Right atrium auricular region (tissue), 2 donors: ENCODE data around the gene HIPK2. TPM values are rescaled to one million over a fixed set of nuclear protein-coding genes. Genes with fewer than 3 reads are reported as not detected.
"Not testable (repeated sequence)": the region's sequence is repeated elsewhere in the genome, so short reads cannot be mapped to it uniquely, and the experiment has no call there.

Experiments
- DNase-seq: peaks from one replicate; pipeline ENCODE4 v3.0.0-alpha.2; 2019; ENCODE audit warnings: low spot score
- H3K27ac ChIP-seq, 2 donors: fragments of 200-600 bp; sonication (generic); 1 replicate in 1 of 2; 2 replicates in 1 of 2; pipeline ENCODE4 v1.5.1; 2016 to 2019
- H3K27me3 ChIP-seq, 2 donors: fragments of 200-600 bp; sonication (generic); one replicate each; pipeline versions ENCODE4 v1.5.1 to v1.6.0; 2017 to 2019
- H3K36me3 ChIP-seq: fragments of 200-600 bp; sonication (generic); one replicate; pipeline ENCODE4 v1.5.1; 2016
- H3K4me1 ChIP-seq, 2 donors: fragments of 200-600 bp; sonication (generic); one replicate each; pipeline versions ENCODE4 v1.5.1 to v1.6.0; 2017 to 2019
- H3K4me3 ChIP-seq, 2 donors: fragments of 200-600 bp; sonication (generic); 1 replicate in 1 of 2; 2 replicates in 1 of 2; pipeline ENCODE4 v1.5.1; 2017 to 2019; ENCODE audit warnings: mild to moderate bottlenecking in 1 of 2, moderate library complexity in 1 of 2
- H3K9me3 ChIP-seq, 2 donors: fragments of 200-600 bp; sonication (generic); one replicate each; pipeline ENCODE4 v1.5.1; 2019
- total RNA-seq, 2 donors: library from RNA; depleted of rRNA; stranded (reverse); fragments of >200 nt; gene quantifications; one replicate each; pipeline ENCODE4 v1.1.0, GENCODE V29; 2016
- TF ChIP-seq, protein P1 (sequence below), 2 donors: fragments of 200-600 bp; sonication (generic); IDR thresholded peaks; one replicate each; pipeline ENCODE4 v1.5.1; 2019; ENCODE audit warnings: antibody characterized with exemption in 2 of 2

The HIPK2 gene
- total RNA-seq, 2 donors from 2014 or later = 87.0 to 131 TPM

DNA sequence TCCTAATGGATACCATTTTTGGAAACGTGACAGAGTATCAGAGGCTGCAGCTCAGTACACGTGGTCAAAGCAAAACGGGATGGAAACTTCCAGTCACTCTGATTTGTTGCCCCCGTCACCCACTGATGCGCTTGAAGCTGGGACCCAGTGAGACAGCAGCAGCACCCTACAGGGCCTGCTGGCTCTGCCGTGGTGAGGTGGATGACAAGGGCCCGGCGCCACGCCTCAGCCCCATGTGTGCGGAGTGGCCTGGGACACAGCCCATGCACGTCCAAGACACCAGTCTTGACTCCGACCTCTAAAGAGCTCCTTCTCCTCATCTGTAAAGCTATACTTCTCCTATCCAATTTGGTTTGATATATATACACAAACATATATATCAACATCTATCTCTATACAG lies 215.3 kb downstream of the HIPK2 start:
- TF ChIP-seq, protein P1, sequence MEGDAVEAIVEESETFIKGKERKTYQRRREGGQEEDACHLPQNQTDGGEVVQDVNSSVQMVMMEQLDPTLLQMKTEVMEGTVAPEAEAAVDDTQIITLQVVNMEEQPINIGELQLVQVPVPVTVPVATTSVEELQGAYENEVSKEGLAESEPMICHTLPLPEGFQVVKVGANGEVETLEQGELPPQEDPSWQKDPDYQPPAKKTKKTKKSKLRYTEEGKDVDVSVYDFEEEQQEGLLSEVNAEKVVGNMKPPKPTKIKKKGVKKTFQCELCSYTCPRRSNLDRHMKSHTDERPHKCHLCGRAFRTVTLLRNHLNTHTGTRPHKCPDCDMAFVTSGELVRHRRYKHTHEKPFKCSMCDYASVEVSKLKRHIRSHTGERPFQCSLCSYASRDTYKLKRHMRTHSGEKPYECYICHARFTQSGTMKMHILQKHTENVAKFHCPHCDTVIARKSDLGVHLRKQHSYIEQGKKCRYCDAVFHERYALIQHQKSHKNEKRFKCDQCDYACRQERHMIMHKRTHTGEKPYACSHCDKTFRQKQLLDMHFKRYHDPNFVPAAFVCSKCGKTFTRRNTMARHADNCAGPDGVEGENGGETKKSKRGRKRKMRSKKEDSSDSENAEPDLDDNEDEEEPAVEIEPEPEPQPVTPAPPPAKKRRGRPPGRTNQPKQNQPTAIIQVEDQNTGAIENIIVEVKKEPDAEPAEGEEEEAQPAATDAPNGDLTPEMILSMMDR (IDR thresholded peaks at IDR 0.05) = no peak
- DNase-seq = no peak
- no peaks in the 10 kb centered on the region for H3K4me1 ChIP-seq
- H3K9me3 ChIP-seq = no peaks in the 10 kb centered on the region
- H3K27ac ChIP-seq = no peak overlapping the region
- H3K27me3 ChIP-seq = no peaks in the 10 kb centered on the region
- no peak overlapping the region for H3K4me3 ChIP-seq
- no peaks in the 10 kb centered on the region for H3K36me3 ChIP-seq

DNA sequence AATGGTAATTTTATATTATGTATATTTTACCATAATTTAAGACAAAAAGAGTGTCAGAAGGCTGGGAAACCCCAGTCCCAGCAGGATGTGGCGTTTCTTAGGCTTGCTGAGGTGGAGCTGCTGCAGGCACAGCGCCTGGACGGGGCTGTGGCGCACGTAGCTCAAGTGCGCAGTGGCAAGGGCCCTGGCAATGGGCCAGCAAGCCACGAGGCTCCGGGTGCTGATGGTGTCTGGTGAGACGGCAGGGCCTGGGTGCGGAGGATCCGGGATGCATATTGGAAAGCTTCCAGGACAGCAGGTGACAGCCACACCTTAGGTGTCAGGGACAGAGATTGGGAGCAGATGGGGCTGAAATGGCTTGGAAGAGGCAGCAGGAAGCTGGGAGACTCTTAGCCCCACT lies 217.1 kb downstream of the HIPK2 start:
- no peak for DNase-seq
- no peaks in the 10 kb centered on the region for H3K36me3 ChIP-seq
- no peaks in the 10 kb centered on the region for H3K27me3 ChIP-seq
- H3K9me3 ChIP-seq = no peaks in the 10 kb centered on the region
- TF ChIP-seq, protein P1 (IDR thresholded peaks at IDR 0.05) = no peak
- no peak overlapping the region for H3K27ac ChIP-seq
- H3K4me1 ChIP-seq = no peaks in the 10 kb centered on the region
- no peak overlapping the region for H3K4me3 ChIP-seq

DNA sequence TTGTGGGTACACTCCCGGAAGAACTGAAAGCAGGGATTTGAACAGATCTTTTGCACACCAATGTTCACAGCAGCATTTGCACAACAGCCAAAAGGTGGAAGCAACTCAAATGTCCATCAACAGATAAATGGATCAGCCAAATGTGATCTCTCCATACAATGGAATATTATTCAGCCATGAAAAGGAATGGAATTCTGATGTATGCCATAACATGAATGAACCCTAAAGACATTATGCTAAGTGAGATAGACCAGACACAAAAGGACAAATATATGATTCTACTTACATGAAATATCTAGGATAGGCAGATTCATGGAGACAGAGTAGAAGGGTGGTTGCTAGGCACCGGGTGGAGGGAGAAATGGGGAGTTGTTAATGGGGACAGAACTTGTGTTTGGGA lies 217.6 kb downstream of the HIPK2 start:
- no peaks in the 10 kb centered on the region for H3K27me3 ChIP-seq
- TF ChIP-seq, protein P1 (IDR thresholded peaks at IDR 0.05) = no peak
- no peak for DNase-seq
- no peak overlapping the region for H3K4me3 ChIP-seq
- H3K4me1 ChIP-seq = no peaks in the 10 kb centered on the region
- no peaks in the 10 kb centered on the region for H3K9me3 ChIP-seq
- H3K27ac ChIP-seq = no peak overlapping the region
- H3K36me3 ChIP-seq = no peaks in the 10 kb centered on the region

DNA sequence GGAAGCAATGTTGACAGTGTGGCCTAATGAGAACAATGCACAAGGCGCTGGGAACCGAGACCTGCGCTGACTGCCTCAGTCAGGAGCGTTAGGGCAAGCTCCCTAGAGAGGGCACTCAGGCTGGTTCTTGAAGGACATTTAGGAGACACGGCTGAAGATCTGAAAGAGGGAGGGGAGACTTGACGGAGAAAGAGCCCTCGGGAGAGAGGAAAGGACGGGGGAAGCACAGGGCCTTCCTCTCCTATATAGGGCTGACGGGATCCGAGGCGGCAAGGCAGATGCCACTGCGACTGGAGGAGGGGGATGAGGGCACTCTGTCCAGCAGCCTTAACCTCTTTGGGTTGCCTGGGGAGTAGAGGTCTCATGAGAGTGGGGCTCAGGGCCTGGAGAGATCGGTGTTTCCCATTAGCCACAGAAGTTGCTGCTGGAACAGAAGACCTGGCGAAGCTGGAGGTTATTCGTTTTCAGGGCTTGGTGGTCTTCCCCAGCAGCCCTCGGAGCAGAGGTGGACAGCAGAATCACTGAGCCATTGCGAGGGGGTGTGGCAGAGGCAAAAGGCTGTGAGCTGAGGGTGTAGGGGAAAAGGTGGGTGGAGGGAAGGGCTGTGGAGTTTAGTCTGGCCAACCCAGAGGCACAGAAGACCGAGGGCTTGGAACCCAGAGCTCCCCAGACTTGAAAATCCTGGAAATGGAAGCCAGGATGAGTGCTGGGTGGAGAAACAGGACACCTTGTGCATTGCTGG lies 218.3 kb downstream of the HIPK2 start:
- Histone ChIP-seq H3K4me1 (no peaks in the 10 kb centered on the region), H3K4me3 (no peak overlapping the region), H3K27me3 (no peaks in the 10 kb centered on the region), H3K27ac (no peak overlapping the region), H3K36me3 (no peaks in the 10 kb centered on the region), H3K9me3 (no peaks in the 10 kb centered on the region)
- DNase-seq = no peak
- TF ChIP-seq, protein P1 (IDR thresholded peaks at IDR 0.05) = no peak

DNA sequence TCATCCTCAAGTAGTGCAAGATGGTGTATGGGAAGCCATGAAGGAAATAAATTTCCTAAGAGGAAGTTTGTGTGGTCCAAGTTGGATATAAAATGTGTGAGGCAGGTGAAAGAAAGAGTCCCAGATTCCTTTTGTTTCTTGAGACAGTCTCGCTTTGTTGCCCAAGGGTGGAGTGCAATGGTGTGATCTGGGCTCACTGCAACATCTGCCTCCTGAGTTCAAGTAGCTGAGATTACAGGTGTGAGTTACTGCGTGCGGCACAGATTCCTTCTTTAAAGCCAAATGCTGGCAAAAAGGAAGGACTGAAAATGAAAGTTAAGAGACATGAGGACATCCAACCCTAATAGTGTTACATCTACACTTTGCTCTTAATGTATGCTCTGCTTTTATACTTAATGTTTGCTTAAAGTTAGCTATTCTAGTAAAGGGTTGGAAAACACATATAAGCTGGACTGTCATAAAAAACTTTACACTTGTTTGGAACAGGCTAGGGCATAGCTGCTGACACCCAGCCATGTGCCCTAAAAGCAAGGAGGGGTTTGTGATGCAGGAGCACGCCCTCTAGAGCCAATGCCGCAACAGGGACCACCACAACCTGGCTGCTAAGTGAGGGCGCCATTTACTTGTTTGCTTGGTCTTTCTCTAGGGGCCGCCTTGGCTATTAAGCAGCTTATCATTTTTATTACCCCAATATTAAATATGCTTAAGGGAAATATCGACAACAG lies 219.8 kb downstream of the HIPK2 start:
- no peaks in the 10 kb centered on the region for H3K9me3 ChIP-seq
- H3K4me3 ChIP-seq = no peak overlapping the region
- H3K27me3 ChIP-seq = no peaks in the 10 kb centered on the region
- H3K36me3 ChIP-seq = no peaks in the 10 kb centered on the region
- TF ChIP-seq, protein P1 (IDR thresholded peaks at IDR 0.05) = no peak
- no peak overlapping the region for H3K27ac ChIP-seq
- DNase-seq = no peak
- no peaks in the 10 kb centered on the region for H3K4me1 ChIP-seq

DNA sequence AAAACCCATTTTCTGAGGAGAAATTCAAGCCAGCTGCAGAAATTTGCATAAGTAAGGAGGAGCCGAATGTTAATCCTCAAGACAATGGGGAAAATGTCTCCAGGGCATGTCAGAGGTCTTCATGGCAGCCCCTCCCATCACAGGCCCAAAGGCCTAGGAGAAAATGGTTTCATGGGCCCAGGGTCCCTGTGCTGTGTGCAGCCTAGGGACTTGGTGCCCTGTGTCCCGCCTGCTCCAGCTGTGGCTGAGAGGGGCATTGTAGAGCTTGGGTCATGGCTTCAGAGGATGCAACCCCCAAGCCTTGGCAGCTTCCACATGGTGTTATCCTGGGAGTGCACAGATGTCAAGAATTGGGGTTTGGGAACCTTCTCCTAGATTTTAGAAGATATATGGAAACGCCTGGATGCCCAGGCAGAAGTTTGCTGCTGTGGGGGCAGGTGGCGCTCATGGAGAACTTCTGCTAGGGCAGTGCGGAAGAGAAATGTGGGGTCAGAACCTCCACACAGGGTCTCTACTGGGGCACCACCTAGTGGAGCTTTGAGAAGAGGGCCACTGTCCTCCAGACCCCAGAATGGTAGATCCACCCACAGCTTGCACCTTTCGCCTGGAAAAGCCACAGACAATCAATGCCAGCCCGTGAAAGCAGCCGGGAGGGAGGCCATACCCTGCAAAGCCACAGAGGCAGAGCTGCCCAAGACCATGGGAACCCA lies 223.7 kb downstream of the HIPK2 start:
- H3K27ac ChIP-seq, H3K27me3 ChIP-seq, H3K36me3 ChIP-seq, H3K4me3 ChIP-seq, H3K9me3 ChIP-seq, H3K4me1 ChIP-seq, DNase-seq: not testable (repeated sequence)
